ENCODE results near the gene TMTC4. TPM values are rescaled to one million over a fixed set of nuclear protein-coding genes. Genes with fewer than 3 reads are reported as not detected.
"Not testable (repeated sequence)": the region's sequence is repeated elsewhere in the genome, so short reads cannot be mapped to it uniquely, and the experiment has no call there.

Gene TMTC4
- total RNA-seq, 8 experiments from 2014 or later = 8.2 to 86.8 (median 61.3) TPM

- in situ Hi-C loops (cut with MboI; ENCODE audit: low pct_unique_long_range_greater_than_20kb in 2 of 9, low sequenced_read_pairs in 9 of 9, unreplicated experiment in 9 of 9) = no loop called here
These were observed 85.3 kb downstream of the TMTC4 start for GRCh38 chr13:100589178-100589725.

DNA sequence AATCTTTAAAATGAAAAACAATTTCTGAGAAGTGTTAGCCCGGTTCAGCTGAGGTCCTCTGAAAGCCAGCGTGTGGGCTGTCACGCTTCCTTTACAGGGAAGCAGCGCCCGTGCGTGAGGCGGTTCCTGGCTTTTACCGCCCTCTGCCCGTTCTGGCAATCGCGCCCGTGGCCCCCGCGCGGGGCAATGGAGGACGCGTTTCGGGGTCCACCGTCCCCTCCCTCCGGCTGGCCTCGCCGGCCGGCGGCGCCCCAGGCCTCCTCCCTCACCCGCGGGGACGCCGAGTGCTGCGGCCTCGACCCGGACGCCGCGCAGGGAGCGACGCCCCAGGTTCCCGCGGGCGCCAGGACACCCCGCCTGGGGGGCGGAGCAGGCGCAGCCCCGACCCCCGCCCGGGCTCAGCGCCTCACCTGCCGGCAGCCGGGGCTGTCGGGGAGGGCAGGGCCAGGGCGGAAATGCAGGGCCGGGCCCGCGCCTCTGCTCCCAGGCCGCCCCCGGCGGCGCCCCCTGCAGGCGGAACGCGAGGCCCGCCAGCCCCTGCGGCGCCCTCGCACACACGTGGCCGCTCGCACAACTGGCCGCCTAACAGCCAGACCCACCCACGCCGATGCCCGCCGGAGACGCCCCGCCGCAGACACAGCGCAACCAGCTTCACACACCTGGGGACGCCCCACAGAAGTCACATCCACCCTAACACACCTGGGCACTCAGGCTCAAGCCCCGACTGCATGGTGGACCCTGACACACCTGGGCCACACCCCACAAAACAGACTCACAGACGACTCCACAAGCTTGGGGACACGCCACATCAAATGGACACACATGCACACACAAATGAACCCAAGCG is 86.0 kb downstream of the TMTC4 start, which contains the start of gene GGACT:
Gene GGACT, minus strand, starts transcription at position 459 of the 847 bp plus-strand sequence. CDS start 56,198 bp downstream, outside the sequence.
- WGBS, 10 experiments = 0 to 100% (median 26%) methylated on average over 1 to 25 of the region's 82 CpGs; no CpG with 5 or more reads in 2 of the 10 experiments
- ATAC-seq (replicated peaks in 6 of 8) = peak; percentile 89 to 98 (median 94)
- Histone ChIP-seq H3K4me3 (peak within 1 kb of the TSS; percentile 42 to 58 (median 44)), H3K27ac (no peak within 1 kb of the TSS), H3K4me1 (replicated peaks in 1 of 2) (peaks cover 0 to 2% of the 10 kb centered on the region in 2 donors)
- in situ Hi-C loops (cut with MboI; ENCODE audit: low pct_unique_long_range_greater_than_20kb in 2 of 9, low sequenced_read_pairs in 9 of 9, unreplicated experiment in 9 of 9) = no loop called here

More at GRCh38 chr13:100589178-100589725, 85.3 kb downstream of the TMTC4 start:
- peak in 3 of 8 experiments; percentile 3 to 24 (median 5) for ATAC-seq (replicated peaks in 6 of 8)
- WGBS, 10 experiments = 0 to 100% (median 93%) methylated on average over 1 to 5 of the region's 6 CpGs; no CpG with 5 or more reads in 1 of the 10 experiments
- H3K4me3 ChIP-seq = no peak overlapping the region
- no peak overlapping the region for H3K27ac ChIP-seq
- H3K4me1 ChIP-seq (replicated peaks in 1 of 2) = peaks cover 0 to 2% of the 10 kb centered on the region in 2 donors

GRCh38 chr13:100584896-100585295 is 89.7 kb downstream of the TMTC4 start:
- 20 to 100% (median 93%) methylated on average over 1 to 3 of the region's 5 CpGs; no CpG with 5 or more reads in 2 of the 10 experiments for WGBS, 10 experiments
- in situ Hi-C loops (cut with MboI; ENCODE audit: low pct_unique_long_range_greater_than_20kb in 2 of 9, low sequenced_read_pairs in 9 of 9, unreplicated experiment in 9 of 9) = no loop called here
- Histone ChIP-seq H3K4me3 (no peak overlapping the region), H3K27ac (no peak overlapping the region), H3K4me1 (replicated peaks in 1 of 2) (peaks cover 0 to 2% of the 10 kb centered on the region in 2 donors)
- no peak for ATAC-seq (replicated peaks in 6 of 8)

DNA sequence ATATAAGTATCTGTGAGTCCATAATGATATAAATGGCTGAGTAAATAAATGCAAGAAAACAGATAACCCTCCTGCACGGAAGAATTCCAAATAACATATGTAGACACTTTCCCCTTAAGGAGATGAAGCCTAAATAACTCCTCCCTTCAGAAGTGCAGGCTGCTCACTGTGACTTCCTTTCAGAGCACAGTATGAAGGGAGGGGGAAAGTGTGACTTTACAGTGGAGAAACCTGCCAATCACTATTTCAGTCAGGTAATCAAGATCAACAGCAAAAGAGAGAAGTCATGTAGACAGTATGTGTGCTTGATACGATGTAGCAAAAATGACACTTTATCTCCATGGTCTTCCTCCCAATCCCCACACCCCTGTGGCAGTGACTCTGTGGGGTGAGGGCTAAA is 93.1 kb downstream of the TMTC4 start:
- H3K4me3 ChIP-seq = no peak overlapping the region
- no peak for ATAC-seq (replicated peaks in 6 of 8)
- in situ Hi-C loops (cut with MboI; ENCODE audit: low pct_unique_long_range_greater_than_20kb in 2 of 9, low sequenced_read_pairs in 9 of 9, unreplicated experiment in 9 of 9) = no loop called here
- H3K27ac ChIP-seq = no peak overlapping the region
- H3K4me1 ChIP-seq (replicated peaks in 1 of 2) = no peaks in the 10 kb centered on the region
- WGBS, 10 experiments = 43 to 100% (median 86%) methylated on average over 1 to 2 of the region's 2 CpGs; no CpG with 5 or more reads in 2 of the 10 experiments

DNA sequence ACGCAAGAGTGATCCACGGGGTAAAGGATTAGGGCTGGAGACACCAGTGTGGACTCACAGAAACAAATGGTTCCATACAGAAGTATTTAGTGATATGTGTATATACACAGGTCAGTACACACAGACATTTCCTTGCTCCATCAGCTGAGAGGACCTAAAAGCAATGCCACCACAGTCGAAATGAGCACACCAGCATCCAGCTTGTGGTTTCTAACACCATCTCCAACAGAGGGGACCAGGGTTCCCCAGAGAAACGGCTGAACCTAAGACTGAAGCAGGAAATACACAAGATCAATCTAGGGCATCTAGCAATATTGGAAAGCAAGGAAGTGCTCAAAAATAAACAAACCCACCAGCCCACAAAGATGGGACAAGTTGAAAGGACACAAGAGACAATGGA is 93.6 kb downstream of the TMTC4 start:
- no peak overlapping the region for H3K4me3 ChIP-seq
- in situ Hi-C loops (cut with MboI; ENCODE audit: low pct_unique_long_range_greater_than_20kb in 2 of 9, low sequenced_read_pairs in 9 of 9, unreplicated experiment in 9 of 9) = no loop called here
- no peaks in the 10 kb centered on the region for H3K4me1 ChIP-seq (replicated peaks in 1 of 2)
- no peak overlapping the region for H3K27ac ChIP-seq
- 60 to 89% (median 83%) methylated on average over 1 to 4 of the region's 4 CpGs; no CpG with 5 or more reads in 3 of the 10 experiments for WGBS, 10 experiments
- ATAC-seq (replicated peaks in 6 of 8) = no peak

DNA sequence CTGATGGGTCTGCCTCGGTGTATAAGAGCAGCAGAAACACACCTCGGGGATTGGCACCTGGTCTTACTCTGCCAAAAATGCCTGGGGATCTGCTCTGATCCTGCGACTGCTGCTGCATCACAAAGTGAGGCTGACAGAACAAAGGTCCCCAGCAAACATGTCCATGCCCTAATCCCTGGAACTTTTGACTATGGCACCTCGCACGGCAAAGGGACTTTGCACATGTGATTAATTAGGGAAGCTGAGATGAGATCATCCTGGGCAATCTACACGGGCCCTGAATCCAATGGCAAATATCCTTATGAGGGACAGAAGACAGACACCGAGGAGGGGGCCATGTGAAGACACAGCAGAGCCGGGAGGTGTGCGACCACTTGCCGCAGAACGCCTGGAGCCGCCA is 94.5 kb downstream of the TMTC4 start:
- in situ Hi-C loops (cut with MboI; ENCODE audit: low pct_unique_long_range_greater_than_20kb in 2 of 9, low sequenced_read_pairs in 9 of 9, unreplicated experiment in 9 of 9) = no loop called here
- Histone ChIP-seq H3K27ac (no peak overlapping the region), H3K4me3 (no peak overlapping the region), H3K4me1 (replicated peaks in 1 of 2) (no peaks in the 10 kb centered on the region)
- 26 to 100% (median 86%) methylated on average over 1 to 8 of the region's 12 CpGs for WGBS, 10 experiments
- no peak for ATAC-seq (replicated peaks in 6 of 8)

GRCh38 chr13:100577239-100577638 is 97.4 kb downstream of the TMTC4 start:
- H3K4me1 ChIP-seq (replicated peaks in 1 of 2); H3K27ac ChIP-seq; ATAC-seq (replicated peaks in 6 of 8); in situ Hi-C loops (cut with MboI; ENCODE audit: low pct_unique_long_range_greater_than_20kb in 2 of 9, low sequenced_read_pairs in 9 of 9, unreplicated experiment in 9 of 9); H3K4me3 ChIP-seq: not testable (repeated sequence)
- 53 to 100% (median 89%) methylated on average over 2 to 4 of the region's 4 CpGs; no CpG with 5 or more reads in 3 of the 10 experiments for WGBS, 10 experiments

- in situ Hi-C loops (cut with MboI; ENCODE audit: low pct_unique_long_range_greater_than_20kb in 2 of 9, low sequenced_read_pairs in 9 of 9, unreplicated experiment in 9 of 9) = loop anchor here in 1 of 9 experiments (25.0 kb wide), 1 partner anchor 539 kb away; no protein-coding TSS in a partner anchor
- H3K4me1 ChIP-seq (replicated peaks in 1 of 2) = no peaks in the 10 kb centered on the region
- 0 to 100% (median 23%) methylated on average over 1 to 2 of the region's 2 CpGs; no CpG with 5 or more reads in 3 of the 10 experiments for WGBS, 10 experiments
- no peak overlapping the region for H3K4me3 ChIP-seq
- H3K27ac ChIP-seq = no peak overlapping the region
- peak in 4 of 8 experiments; percentile 29 to 99 (median 98) for ATAC-seq (replicated peaks in 6 of 8)
These were observed 101.5 kb downstream of the TMTC4 start for GRCh38 chr13:100573121-100573520.

GRCh38 chr13:100566543-100566942 is 108.1 kb downstream of the TMTC4 start:
- in situ Hi-C loops (cut with MboI; ENCODE audit: low pct_unique_long_range_greater_than_20kb in 2 of 9, low sequenced_read_pairs in 9 of 9, unreplicated experiment in 9 of 9) = loop anchor here in 1 of 9 experiments (25.0 kb wide), 1 partner anchor 546 kb away; no protein-coding TSS in a partner anchor
- no peak for ATAC-seq (replicated peaks in 6 of 8)
- H3K4me1 ChIP-seq (replicated peaks in 1 of 2) = no peaks in the 10 kb centered on the region

GRCh38 chr13:100565286-100565685 is 109.3 kb downstream of the TMTC4 start:
- no peak for ATAC-seq (replicated peaks in 6 of 8)
- 36 to 100% (median 60%) methylated on average over 1 to 8 of the region's 8 CpGs; no CpG with 5 or more reads in 2 of the 10 experiments for WGBS, 10 experiments
- Histone ChIP-seq H3K4me1 (replicated peaks in 1 of 2) (no peaks in the 10 kb centered on the region), H3K27ac (no peak overlapping the region), H3K4me3 (no peak overlapping the region)
- in situ Hi-C loops (cut with MboI; ENCODE audit: low pct_unique_long_range_greater_than_20kb in 2 of 9, low sequenced_read_pairs in 9 of 9, unreplicated experiment in 9 of 9) = loop anchor here in 1 of 9 experiments (25.0 kb wide), 1 partner anchor 547 kb away; no protein-coding TSS in a partner anchor

More at GRCh38 chr13:100566543-100566942, 108.1 kb downstream of the TMTC4 start:
- WGBS, 10 experiments = 40 to 100% (median 87%) methylated on average over 1 to 4 of the region's 6 CpGs; no CpG with 5 or more reads in 3 of the 10 experiments
- Histone ChIP-seq H3K4me3 (no peak overlapping the region), H3K27ac (no peak overlapping the region)

DNA sequence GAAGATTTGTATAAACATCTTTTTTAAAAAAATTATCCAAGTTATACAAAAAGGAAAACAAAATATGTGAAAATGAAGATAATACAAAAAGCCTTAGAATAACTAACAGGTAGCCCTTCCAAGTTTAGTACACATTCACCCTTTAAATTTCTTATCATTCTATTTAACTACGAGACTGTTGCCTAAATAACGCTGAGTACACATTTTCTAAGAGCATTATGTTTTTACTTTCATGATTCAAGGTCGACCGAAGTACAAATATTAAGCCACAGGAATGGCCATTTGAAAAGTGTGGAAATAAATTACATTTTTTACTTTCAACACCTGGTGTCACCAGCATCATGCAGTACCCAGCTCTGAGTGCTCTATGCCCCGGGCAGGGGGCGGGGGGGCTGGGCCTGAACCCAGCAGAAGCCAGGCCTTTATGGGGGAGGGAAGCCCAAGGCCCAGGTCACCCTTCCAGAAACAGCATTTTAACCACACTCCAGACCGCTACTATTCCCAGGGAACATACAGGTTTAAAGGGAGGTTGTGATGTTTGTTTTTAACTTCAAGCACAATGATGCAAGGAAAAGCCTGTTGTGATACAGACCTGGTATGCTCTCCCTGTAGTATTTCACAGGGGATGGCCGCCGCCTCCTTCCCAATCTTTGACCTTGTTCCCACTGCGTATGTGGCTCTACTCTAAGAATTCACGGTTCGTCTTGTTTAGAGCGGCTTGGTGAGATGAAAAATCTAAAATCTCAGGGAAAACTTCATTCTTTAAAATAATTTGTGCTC is 110.0 kb downstream of the TMTC4 start:
- in situ Hi-C loops (cut with MboI; ENCODE audit: low pct_unique_long_range_greater_than_20kb in 2 of 9, low sequenced_read_pairs in 9 of 9, unreplicated experiment in 9 of 9) = loop anchor here in 1 of 9 experiments (25.0 kb wide), 1 partner anchor 548 kb away; no protein-coding TSS in a partner anchor

DNA sequence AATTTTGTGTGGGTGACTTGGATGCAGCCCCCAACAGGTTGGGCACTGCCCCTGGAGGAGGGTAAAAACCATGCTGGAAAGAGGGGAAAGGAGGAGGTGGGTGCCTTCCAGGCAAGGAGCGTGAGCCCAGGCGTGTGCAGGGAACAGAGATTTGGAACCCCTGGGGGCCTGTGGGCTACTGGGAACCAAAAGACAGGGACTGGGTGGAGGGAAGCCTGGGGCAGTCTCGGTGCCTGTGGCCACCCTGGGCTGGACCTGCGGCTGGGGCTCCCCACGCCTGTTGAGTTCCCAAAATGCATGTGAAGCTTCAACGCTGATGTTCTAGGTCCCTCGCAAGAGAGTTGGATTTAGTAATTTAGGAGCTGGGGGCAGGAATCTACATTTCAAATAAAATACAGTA is 110.8 kb downstream of the TMTC4 start:
- Histone ChIP-seq H3K27ac (no peak overlapping the region), H3K4me3 (no peak overlapping the region), H3K4me1 (replicated peaks in 1 of 2) (no peaks in the 10 kb centered on the region)
- ATAC-seq (replicated peaks in 6 of 8) = no peak
- 80 to 100% (median 89%) methylated on average over 1 to 6 of the region's 7 CpGs; no CpG with 5 or more reads in 6 of the 10 experiments for WGBS, 10 experiments
- in situ Hi-C loops (cut with MboI; ENCODE audit: low pct_unique_long_range_greater_than_20kb in 2 of 9, low sequenced_read_pairs in 9 of 9, unreplicated experiment in 9 of 9) = loop anchor here in 1 of 9 experiments (25.0 kb wide), 1 partner anchor 549 kb away; no protein-coding TSS in a partner anchor

More for the DNA sequence above, 110.0 kb downstream of the TMTC4 start:
- H3K4me3 ChIP-seq = no peak overlapping the region
- WGBS, 10 experiments = 75 to 97% (median 88%) methylated on average over 2 to 10 of the region's 13 CpGs; no CpG with 5 or more reads in 2 of the 10 experiments
- H3K4me1 ChIP-seq (replicated peaks in 1 of 2) = no peaks in the 10 kb centered on the region
- no peak overlapping the region for H3K27ac ChIP-seq
- no peak for ATAC-seq (replicated peaks in 6 of 8)

Measured in motor neuron (in vitro differentiated cells).